Stimulated activated CD8-positive, alpha-beta memory T cell treated with anti-CD3 and anti-CD28 coated beads, Interleukin-7, amount 100 ng/mL, for 4 hours (primary cell): Measurements from ENCODE around the gene HP.

Source experiments
- DNase-seq, 2 donors: peaks; one replicate each; pipeline ENCODE4 v3.0.0-alpha.2; 2020; ENCODE audit warnings: low read depth in 2 of 2

Gene HP

DNA sequence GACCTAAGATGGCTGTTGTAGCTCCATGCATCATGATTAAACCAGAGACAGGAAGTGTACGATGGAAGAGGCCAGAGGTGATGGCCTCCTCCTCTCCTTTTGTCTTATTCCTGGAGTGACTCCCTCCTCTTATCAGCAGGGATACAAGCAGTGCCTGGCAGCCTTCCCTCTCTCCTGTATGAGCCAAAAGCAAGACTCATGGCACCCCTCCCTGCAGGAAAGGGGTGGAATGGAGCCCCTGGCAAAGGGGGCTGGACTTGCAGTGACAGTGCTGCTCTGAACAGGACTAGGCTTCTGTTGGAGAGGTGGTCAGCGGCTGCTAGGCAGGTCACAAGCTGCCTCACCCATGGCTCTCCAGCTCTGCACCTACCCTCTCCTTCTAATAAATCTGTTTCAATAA, 30.7 kb downstream of the HP start:
- no peak for DNase-seq

GRCh38 chr16:72091217-72091616, 36.9 kb downstream of the HP start:
- no peak for DNase-seq

DNA sequence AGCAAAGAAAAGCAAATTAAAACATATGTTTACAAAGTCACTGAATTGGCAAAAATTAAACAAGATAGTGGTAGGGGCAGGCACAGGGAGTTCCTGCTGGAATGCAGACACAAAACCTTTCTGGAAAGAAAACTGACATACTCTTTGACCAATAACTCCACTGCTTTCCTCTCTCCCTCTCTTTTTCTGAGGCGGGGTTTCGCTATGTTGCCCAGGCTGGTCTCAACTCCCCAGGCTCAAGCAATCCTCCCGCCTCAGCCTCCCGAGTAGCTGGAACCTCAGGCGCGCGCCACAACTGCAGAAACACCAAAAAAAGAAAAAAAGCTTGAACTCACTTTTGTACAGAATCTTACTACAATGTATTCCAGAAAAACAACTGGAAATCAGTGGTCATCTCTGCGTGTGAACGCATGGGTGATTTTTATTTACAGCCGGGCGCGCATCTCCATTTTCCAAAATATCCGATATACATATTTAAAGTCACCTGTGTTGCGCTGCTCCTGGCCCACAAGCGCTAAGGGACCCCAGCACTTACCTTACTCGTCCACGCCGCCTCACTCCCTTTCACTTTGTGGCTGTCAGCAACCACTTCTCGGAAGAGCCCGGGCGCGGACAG, 38.6 kb downstream of the HP start:
- DNase-seq, result no peak

- peak; percentile 86 to 90 for DNase-seq
These were observed 39.4 kb downstream of the HP start, which contains the start of the genes DHX38 and TXNL4B for GRCh38 chr16:72093448-72094265. TSS of gene DHX38 (plus strand) at chr16:72093847. CDS start at chr16:72096158, 2,311 bp downstream. TSS of gene TXNL4B (minus strand) at chr16:72093620. CDS start at chr16:72090749, 2,871 bp downstream.

DNA sequence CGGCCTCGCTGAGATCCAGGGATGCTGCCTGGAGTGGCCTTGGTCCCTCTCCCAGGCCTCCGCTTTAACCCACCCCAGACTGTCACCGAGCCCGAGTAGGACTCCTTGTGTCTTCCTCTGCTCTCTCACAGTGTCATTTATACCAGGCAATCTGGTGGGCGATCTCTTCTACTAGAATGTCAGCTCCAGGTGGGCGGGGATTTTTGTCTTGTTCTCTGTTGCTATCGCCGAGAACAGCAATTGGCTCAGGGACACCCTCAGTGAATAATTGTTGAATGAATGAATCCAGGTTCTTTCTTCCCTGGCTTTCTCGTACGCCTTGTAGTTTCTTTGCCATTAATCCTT, 39.9 kb downstream of the HP start:
- DNase-seq, result peak; percentile 33 to 62

GRCh38 chr16:72098936-72099335, 44.6 kb downstream of the HP start:
- DNase-seq, result no peak

DNA sequence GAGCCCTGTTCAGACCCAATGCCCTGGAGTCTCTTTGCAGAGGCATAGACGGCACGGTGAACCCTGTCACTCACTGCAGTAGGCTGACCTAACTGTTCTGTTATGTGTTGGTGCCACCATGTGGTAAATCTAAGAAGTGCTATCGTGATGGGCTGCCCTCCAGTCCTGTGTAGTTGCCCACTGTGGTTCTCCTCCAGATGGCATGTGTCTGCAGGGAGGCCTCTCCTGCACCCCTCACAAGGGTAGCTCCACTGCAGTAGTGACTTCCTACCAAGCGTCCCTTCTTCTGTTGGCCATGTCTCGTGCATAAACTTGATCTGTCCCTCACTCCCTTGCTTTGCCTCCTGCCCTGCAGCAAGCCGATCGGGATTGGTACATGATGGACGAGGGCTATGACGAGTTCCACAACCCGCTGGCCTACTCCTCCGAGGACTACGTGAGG, 45.1 kb downstream of the HP start:
- DNase-seq, result peak in 1 of 2 donors; percentile 6

GRCh38 chr16:72101195-72101594, 46.9 kb downstream of the HP start:
- DNase-seq, result no peak

GRCh38 chr16:72104905-72105304, 50.6 kb downstream of the HP start:
- no peak for DNase-seq

DNA sequence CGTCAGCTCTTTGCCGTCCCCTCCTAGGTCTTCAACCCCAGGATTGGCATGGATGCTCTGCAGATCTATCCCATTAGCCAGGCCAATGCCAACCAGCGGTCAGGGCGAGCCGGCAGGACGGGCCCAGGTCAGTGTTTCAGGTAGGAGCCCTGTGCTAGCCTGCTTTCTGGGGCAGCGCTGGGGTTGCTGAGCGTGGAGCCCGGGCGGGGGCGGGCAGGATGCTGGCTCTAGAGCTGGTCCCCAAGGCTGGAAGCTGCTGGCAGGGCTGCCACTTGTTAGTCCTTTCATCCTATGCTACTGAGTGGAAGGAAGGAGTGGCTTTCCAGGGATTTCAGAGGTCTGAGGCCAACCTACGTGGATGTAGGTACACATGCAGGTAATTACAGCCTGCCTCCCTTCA, 51.7 kb downstream of the HP start:
- DNase-seq, result no peak

- DNase-seq, result no peak
These were observed 53.1 kb downstream of the HP start for GRCh38 chr16:72107371-72107770.

DNA sequence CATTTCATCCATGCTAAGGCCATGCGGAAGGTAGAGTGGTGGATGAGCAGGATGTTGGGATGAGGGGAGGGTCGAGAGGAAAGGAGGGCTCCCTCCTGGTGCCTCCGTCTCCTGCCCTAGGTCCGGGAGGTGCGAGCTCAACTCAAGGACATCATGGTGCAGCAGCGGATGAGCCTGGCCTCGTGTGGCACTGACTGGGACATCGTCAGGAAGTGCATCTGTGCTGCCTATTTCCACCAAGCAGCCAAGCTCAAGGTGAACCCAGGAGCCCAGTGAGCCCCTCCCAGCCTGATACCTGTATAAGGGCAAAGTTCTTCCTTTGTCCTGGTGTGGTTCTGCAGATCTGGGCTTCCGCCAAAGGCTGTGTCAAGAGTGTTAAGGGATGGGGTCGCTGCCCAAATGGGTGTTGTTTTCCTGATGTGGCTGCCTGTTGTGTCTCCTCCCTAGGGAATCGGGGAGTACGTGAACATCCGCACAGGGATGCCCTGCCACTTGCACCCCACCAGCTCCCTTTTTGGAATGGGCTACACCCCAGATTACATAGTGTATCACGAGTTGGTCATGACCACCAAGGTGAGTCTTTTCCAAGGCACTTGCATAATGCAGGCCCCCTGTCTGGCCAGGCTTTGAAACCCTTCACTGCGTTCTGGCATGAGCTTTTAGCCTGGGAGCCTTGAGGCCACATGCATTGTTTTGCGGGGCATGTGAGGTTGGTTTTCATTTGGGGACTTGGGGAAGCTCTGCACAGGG, 54.2 kb downstream of the HP start:
- no peak for DNase-seq

GRCh38 chr16:72109300-72109699, 55.0 kb downstream of the HP start:
- DNase-seq, result no peak

- no peak for DNase-seq
These were observed 55.7 kb downstream of the HP start for GRCh38 chr16:72109966-72110530.
